GM19043 (cell line): ENCODE results near the gene GDF7.

Source experiments
- ATAC-seq: cut with Tn5 transposase; IDR thresholded peaks from one replicate; pipeline ENCODE4 v1.9.1; 2021; ENCODE audit warnings: low read depth; ENCODE audit not compliant: unreplicated experiment

The GDF7 gene

GRCh38 chr2:20671036-20671735, 4.2 kb downstream of the GDF7 start:
- ATAC-seq: no peak

DNA sequence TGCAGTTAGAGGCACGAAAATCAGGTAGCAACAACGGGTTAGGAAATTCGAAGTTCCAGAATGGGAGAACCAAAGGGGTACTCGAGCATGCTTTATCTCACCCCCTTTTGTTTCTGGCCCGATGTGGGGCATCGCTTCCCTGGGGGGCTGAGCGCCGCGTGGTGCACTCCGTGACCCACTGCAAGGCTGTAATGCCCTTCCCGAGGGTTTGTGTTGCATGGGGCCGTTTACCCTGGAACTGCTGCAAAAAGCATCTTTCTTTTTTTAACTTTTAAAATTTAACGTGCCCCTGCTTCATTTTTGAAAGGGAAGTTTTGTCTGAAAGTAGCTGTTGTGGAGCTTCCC, 4.8 kb downstream of the GDF7 start:
- no peak for ATAC-seq

DNA sequence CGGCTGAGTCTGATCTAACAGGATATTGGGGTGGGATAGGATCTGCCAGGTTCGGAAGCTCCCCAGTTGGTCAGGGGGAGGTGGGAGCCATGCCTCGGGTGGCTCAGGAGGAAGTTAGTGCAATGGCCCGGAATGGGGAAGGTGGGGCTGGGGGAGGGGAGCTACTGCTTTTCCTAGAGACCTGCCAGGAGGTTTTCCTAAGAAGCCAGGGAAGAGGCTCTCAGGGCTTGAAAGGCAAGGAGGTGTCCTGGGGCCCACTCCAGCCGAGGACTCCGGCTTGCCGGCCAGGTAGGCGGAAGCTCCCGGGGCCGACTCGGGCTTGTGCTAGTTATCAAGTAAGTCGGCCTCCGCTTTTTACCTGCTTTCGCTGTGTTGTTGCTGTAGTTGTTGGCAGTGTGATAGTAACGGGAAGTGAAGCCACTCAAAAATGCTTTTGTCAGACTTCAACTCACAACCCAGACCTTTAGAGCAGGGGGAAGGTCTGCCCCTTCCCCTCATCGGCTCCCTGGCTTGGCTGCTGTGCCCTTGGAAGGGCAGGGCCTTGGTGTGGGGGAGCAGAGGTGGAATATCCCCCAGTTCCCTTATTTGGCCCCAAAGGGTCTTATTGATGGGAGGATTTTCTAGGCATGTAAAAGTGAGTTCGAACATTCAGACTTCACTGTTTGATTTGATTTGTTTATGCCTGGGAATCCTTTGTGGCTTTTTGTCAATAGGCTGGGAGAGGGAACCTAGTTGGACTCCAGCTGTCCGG, 5.4 kb downstream of the GDF7 start:
- ATAC-seq: no peak

DNA sequence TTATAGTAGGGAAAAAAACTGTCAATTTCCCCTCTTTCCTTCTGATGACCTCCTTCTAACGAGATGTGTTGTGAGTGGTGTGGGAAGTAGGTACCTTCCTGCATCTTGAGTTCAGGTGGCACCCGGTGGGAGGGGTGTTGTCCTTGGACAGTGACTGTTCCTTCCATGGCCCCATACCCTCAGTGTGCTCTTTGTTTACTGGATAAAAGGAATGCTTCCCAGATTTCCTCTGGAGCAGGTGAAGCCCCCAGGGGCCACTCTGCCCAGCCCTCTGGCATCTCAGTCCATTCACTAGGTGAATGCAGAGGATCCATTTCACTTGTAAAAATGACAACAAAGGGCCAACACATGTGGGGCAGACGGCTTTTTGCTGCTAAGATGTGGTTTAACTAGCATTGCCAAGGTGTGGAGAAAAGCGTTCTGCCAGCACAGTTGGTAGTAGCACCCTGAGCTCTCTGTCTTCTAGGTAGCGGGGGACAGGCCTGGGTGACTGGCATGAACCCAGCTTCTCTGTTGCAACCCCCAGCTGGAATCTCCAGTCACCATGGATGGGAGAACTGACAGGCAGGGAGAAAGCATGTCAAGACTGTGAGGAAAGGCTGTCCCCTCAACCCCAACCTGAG, 6.9 kb downstream of the GDF7 start:
- ATAC-seq: no peak

GRCh38 chr2:20674309-20674965, 7.5 kb downstream of the GDF7 start:
- no peak for ATAC-seq

GRCh38 chr2:20674974-20675679, 8.2 kb downstream of the GDF7 start:
- no peak for ATAC-seq

- ATAC-seq: peak; percentile 45
Measured at GRCh38 chr2:20675701-20676352, 8.9 kb downstream of the GDF7 start.

- ATAC-seq: peak; percentile 76
Measured at GRCh38 chr2:20676353-20677215, 9.6 kb downstream of the GDF7 start.

GRCh38 chr2:20677301-20678085, 10.5 kb downstream of the GDF7 start:
- peak; percentile 20 for ATAC-seq

DNA sequence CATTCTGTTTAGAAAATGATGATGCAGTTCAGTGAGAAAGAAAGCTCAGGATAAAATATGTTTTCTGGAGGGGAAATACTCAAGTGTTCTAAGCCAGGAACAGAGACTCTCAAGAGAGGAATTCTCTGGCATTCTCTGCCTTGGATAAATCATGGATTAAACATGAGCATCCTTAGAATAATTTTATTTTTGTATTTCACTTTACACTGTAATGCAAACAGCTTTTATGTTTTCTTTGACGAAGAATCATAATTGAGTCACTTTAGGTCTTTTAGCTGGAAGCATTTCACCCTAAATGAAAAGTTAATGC, 11.1 kb downstream of the GDF7 start:
- ATAC-seq: no peak

DNA sequence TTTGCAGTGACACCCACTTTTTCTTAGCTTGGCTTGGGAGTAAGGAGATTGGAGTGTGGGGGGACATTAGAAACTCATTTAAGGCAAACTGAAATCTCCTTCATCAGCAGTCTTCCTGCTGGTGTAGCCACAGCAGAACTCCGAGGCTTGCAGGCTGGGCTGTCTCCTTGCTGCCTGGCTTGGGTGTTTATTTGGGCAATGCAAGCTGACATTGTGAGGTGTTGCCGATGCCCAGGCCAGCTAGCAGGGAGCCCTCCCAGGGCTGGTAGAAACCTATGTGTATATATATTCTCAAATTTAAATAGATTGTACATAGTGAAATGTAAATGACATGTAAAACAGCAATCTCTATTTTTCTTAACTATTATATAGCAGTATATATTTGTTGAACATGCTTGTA, 11.8 kb downstream of the GDF7 start:
- ATAC-seq: no peak

DNA sequence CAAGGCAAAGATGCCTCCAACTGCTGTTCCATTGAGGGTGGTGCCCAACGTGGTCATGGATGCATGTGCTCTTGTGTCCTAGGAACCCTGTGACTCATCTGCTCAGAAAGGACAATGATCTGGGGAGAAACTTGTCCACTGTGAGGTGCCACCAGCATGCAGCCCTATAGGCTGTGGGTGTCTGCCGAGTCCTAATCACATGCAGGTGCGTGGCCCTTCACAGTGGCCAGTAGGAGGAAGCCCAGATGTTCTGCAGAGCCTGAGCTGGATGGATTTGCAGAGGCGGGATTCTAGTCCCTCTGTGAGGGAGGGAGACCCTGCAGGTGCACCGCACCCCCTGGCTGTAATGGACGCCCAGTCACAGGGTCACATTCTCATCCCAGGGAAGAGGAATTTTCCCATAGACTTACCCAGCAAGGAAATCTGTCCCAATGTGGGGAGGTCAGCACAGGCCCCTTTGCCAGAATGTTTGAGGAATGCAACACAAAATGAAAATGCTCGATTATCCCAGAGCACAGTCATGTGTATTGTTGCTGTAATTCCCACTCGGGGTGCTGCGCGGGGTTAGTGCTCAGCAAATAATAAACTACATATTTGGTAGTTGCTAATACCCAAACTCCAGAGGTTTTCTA, 13.9 kb downstream of the GDF7 start:
- no peak for ATAC-seq

DNA sequence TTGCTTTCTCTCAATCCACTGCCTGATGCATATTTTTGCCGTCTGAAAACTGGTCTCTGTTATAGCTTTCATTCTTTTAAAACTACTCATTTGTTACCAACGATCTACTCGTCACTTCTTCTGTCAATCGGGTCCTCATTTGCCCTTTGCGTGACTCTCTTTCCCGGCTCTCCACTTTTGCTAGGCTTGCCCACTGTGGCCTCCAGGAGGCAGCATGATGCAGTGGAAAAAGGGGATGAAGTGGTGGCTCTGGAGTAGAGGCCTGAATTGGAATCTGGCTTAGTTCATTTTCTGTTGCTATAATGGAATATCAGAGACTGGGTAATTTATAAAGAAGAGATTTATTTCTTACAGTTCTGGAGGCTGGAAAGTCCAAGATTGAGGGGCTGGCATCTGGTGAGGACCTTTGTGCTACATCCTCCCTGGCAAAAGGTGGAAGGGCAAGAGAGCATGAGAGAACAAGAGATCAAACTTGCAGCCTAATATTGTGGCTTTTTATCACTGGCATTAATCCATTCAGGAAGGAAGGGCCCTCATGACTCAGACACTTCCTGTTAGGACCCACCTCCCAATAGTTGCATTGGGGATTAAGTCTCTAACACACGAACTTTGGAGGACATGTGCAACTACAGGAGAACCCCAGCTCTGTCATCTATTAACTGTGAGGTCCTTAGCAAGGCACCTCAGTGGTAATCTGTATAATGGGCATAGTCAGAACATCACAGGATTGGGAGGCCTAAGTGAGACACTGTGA, 15.4 kb downstream of the GDF7 start:
- ATAC-seq: no peak

DNA sequence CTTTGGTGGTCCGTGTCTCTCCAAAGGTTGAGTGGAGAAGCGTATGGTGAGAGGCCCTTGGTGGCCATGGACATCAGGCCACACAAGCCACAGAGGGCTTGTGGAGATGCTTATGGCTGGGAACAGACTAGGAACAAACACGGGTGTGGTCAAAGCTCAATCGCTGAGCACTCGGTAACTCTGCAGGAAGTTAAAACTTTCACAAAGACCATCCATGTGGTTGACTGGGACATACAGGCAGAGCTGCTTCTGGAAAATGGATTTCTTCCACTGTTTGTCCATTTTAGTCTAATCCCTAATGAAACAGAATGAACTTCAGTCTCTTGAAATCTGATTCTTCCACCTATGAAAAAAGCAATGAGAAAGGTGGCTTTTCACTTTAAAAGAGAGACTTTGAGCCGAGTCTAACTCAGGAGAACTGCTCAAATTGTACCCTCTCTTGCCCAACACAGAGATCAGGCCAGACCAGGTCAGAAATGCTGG, 17.7 kb downstream of the GDF7 start:
- ATAC-seq: no peak

DNA sequence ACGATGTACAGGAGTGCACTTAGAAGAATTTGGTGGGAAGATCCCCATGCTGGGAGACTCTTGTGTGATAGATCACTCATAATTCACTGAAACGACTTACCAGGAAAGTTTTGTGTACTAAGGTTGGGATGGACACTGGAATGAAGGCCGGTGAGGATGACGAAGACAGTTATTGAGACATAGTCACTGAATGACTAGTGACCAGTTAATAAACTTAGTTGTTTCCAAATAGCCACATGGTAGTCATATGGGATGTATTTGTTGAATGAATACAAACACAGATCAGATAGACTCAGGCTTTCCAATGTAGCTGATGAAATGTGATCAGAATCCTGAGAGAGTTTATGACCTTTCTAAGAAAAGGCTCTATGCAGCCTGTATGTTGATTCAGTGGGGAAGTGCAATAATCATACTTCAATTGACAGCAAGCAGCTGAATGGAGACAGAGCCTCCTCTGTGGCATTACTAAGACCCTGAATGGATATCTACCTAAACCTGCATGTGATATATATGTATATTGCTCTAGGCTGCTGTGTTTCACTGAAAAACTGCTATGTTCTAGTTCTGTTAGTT, 20.4 kb downstream of the GDF7 start:
- no peak for ATAC-seq

- ATAC-seq: no peak
Measured at GRCh38 chr2:20689428-20690264, 22.7 kb downstream of the GDF7 start.
